Stimulated activated CD8-positive, alpha-beta memory T cell treated with anti-CD3 and anti-CD28 coated beads, Interleukin-15, amount 100 ng/mL, for 48 hours (primary cell): ENCODE measurements around the gene SHROOM2.

Experiments
- DNase-seq, 2 donors: peaks; one replicate each; pipeline ENCODE4 v3.0.0-alpha.2; 2020; ENCODE audit warnings: low read depth in 2 of 2

SHROOM2 gene

DNA sequence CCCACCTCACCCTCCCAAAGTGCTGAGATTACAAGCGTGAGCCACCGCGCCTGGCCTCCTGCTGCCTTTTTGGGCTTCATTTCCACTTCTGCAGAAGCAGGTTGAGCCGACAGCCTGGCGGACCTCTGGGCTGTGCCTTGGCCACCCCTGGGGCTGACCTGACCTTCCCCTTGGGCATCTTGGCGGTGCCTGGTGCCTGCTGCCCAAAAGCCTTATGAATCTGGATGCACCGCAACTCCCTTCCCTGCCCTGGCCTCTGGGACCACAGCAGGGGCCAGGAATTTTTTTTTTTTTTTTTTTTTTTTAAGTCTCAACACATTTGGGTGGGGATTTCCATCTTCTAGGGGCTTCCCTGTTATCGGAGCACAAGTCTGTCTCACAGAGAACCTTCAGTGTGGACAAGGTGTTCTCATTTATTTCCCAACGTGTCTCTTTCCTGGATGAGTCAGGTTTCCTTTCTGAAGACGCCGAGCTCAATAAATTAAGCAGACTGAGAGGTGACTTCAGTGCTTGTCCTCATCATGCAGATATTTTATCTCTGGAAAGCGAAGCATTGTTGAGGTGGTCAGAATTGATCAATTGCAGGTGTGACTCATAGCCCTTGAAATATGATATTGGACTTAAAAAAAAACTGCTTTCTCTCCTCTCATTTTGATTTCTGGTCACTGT is 79.7 kb downstream of the SHROOM2 start:
- DNase-seq: no peak

DNA sequence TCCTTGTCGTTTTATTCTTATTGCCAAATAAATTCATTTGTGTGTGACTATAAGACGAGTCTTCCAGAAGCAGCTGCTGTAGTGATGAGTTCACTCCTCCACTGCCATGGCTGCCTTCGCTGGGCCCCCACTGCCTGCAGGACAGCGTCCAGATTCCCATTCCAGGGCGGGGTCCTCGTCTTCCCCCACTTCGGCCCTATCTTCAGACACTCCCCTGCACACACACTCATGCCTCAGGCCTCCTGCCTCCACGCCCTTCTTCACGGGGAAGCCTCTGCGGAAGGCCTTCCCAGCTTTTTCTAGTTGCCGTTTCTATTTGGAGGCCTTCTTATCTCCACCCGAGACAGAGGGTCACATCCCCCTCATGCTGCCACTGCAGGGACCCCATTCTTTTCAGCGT is 80.4 kb downstream of the SHROOM2 start:
- DNase-seq: no peak

DNA sequence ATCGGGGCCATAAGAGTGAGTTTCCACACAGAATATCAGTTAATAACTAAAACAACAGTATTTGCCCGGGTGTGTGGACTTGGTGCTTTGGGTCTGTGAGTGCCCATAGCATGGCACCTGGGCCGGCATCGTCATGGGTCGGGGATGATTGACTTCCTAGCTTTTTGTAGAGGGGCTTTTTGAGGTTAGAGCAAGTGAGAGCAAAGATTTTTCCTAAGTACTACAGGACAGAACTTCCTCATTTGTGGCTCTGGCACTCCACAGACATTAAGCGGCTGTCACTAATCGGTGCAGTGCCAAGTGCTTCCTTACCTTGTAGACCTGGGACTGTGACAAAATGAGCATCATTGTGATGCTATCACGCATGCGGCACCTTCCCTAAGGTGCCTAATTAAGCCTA is 81.0 kb downstream of the SHROOM2 start:
- DNase-seq: no peak

DNA sequence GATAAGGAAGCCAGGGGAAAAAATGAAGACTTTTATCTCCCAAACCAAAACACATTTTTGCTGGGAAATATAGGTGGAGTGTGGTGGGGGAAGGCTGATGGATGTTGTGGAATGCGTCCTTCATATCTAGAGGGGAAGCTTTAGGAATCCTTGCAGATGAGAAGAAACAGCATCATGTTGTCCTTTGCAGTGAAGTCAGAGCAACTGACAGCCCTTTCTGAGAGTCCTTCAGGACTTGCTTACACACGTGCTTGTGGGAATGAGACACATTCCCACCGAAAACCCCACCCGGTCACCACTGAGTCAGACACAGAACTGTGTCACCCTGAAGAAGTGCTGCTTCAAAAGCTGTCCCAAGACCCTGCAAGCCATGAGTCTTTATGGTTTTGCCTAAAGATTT is 81.5 kb downstream of the SHROOM2 start:
- DNase-seq: no peak

DNA sequence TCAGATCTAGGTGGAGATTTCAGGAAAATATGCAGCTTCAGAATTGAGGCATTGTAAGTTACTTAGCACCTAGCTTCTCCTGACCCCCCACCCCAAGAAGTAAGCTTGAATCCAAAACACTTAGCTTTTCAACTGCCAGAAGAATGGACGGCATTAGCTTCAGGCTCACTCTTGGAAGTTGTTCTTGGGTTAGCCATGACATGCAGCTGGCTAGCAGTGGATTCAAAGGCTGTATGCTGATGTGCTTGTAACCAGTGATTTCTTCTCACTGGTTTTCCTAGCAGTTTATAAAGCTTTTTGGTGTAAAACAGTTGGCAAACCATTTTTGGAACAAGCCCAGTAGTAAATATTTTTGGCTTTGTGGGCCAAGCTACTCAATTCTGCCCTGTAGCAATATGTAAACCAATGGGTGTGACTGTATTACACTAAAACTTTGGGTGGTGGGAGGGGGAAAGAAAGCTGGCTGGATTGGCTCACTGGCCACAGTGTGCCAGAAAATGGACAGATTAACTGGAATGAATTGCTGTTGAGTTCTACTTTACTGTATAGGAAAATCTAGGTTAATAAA is 85.6 kb downstream of the SHROOM2 start:
- DNase-seq: no peak

DNA sequence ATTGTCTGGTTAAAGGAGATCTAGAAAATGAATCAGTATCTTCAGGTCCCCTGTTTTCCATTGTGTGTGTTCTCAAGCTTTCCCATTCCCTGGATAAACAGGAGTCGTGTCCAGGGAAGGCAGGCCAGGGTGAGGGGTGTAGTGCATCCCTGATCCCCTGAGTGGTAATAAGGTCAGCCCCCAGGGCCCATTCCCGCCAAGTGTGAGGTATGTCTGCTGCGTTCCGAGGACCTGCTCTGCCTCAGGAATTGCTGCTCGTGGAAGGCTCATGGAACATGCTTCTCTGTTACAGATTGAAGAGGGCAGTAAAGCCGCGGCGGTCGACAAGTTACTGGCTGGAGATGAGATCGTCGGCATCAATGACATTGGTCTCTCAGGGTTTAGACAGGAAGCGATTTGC is 87.1 kb downstream of the SHROOM2 start:
- DNase-seq: no peak

DNA sequence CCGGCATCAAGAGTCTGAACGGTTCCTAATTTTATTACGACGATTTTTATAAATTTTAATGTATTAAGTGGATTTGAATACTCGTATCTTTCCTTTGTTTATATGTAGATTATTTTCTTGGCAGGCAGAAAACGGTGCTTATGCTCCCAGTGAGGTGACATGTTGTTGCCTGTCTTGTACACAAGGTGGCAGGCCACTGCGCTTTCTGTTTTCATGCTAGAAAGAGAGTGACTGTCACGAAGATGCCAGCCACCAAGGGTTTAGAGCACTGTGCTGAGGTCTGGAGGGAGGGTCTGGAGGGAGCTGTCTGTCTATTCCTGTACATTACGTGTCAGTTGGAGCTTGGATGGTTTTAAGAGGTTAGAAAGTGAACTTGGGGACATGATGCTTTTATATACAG is 87.7 kb downstream of the SHROOM2 start:
- DNase-seq: peak in 1 of 2 donors; percentile 15

DNA sequence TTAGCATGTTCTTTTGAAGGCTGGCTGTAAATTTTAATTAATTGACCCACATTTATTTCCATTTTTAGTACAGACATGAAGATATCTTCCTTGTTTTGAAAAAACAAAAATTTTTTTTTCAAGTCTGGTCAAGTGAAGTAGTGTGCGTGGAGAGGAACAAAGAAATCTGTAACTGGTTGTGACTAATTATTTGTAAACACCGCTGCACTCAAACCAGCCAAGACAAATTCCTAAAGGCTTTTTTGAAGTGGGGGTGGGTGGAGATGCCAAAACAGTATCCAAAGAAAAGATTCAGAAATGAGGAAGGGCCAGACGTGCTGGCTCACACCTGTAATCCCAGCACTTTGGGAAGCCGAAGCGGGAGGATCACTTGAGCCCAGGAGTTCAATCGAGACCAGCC is 88.3 kb downstream of the SHROOM2 start:
- DNase-seq: no peak

DNA sequence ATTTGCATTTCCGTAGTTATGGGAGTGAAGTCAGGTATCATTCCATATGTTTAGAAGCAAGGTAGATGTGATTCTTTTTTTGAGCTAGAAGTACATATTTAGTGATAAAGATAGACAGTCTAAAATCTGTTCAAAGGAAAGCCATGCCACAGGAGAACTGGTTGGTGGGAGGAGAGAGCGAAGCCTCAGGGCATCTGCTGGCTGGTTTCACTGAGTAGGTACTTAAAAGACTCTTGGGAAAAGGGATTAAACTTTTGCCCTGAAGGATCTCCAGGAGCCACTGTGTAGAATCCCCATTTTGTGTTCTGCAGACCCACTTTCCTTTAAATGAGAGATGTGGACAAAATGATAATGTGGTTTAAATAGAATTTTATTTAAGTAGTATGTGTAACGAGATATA is 89.6 kb downstream of the SHROOM2 start:
- DNase-seq: no peak

DNA sequence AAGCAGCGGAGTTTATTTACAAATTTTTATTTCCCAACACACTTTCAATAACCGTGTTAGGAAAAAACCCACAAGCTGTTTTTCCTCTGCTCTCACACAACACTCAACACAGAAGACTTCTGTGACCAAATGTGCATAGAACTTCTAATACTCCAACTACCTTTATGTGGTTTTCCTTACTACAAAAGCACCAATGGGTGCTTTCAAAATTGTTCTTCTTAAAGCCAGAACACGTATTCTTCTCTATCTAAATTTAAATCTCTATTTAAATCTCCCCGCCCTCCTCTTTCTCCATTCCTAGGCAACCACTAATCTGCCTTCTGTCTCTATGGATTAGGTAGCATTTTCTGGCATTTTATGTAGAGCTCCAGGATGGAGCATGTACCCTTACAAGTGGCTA is 90.0 kb downstream of the SHROOM2 start:
- no peak for DNase-seq

DNA sequence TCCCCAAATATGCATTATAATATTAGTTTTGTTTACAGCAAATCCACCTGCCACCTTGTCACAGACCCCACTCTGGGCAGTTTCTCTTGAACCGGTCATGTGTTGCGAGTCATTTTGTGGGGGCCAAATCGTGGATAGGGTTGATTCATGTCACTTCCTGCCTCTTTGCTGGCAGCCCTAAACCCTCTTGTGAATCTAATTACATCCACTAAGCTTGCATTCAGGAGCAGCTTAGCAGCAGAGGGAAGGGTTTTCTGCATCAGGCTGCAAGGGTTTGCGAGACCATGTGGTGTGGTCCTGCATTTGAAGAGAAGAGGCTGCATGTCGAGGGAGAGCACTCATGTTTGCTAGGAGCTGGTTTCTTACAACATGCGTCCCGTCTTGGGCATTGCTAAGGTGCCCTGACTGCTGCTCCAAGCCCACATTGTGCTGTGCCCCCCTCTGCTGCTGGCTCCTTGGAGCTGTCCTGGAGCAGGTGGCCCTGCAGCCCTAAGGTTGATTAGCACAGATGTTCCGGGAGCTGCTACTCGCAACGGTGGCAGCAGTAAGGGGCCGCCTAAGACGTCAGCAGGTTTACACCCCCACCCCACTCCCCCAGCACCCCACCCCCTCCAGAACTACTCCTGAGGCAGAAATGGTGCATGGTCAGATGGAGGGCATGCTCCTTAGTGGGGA is 92.1 kb downstream of the SHROOM2 start:
- no peak for DNase-seq

DNA sequence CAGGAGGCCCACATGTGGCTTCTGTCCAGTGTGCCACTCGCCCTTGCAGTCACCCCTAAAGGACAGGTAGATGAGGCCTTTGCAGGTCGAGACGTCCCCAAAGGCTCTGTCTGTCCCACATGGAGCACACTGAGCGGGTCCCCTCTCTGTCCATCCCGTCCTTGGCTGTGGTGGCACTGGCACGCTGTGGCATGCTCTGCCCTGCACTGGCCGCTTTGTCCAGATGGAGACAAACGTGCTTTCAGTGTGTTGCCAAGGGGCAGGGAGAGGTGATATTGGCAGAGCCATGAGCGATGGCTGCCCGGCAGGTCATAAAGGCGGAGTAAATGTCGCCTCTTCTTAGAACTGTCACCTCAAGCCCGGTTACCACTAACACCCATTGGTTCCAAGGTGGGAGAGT is 94.0 kb downstream of the SHROOM2 start:
- DNase-seq: no peak

DNA sequence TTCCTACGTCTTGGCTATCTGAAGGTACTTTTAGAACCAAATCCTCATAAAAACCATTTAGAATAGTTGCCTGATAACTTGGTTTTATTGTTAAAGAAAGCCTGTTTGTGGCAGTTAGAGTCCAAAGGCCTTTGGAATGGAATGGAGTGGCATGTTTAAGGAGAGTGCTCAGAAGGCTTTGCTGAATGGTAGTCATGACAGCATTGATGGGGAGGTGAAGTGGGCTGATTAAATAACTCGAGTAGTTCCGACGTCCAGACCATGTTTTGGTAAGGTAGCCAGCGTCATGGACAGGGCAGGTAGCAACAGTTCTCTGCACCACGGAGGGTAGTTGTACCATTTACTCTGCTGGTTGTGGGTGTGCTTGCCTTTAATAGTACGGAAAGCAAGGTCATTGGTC is 94.6 kb downstream of the SHROOM2 start:
- DNase-seq: no peak

DNA sequence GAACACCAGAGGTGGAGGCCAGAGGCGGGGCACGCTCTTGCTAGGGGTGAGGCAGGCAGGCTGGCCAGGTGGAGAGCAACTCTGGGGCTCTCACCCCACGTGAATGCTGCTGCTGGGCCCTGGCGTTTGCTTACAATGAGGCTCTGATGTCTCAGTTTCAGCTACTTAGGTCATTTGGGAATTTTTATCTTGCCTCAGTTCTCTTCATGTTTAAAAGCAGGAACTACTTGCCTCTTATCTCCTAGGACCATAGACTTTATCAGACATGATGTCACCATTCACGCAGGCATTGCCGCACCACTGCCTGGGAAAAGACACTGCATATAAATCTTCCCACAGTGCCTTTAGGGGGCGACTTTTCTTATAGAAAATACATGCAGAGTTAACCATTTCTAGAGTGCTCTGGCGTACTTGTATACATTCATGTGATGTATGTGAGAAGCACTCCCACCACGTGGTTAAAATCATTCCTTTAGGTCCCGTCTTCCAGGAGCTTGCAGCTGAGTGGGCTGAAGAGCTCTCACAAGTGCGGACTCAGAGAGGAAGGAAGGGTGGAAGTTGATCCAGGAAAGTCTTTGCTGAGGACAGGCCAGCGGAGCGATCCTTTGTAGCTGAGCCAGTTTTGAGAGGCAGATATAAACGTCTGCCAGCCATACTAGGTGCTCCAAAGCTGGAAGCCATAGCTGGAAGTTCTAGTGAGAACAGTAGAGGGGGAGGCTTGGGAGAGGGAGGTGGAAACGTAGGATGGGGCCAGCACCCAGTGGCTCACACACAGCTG is 96.6 kb downstream of the SHROOM2 start:
- DNase-seq: no peak

DNA sequence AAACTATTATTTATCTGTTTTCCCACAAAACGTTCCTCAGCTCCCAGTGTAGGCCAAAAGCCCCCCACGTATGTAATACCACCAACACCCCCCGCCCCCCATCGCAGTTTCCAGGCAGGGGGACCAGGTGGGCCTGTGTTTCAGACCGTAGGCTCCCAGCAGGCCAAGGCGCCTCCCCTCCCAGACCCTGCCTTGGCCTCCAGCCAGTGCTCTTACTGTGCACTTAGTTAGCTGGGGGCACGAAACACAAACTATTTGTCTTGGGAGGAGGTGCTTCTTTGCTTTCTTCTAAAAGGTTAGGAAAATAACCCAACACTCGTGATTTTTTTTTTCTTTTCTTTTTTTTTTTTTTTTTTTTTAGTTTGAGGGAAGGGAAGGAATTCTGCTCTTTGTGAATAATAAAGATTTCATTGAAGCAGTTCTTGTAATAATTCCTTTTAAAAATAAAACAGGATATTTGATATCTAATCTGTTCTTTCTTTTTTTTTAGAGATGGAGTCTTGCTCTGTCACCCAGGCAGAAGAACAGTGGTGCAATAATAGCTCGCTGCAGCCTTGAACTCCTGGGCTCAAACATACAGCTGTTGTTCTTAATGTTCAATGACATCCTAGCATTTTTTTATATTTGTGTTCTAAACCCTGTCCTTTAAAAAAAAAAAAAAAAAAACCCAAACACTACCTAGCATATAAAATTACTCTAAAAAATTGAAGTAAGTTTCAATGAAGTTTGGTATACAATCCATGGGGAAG is 98.0 kb downstream of the SHROOM2 start:
- no peak for DNase-seq

DNA sequence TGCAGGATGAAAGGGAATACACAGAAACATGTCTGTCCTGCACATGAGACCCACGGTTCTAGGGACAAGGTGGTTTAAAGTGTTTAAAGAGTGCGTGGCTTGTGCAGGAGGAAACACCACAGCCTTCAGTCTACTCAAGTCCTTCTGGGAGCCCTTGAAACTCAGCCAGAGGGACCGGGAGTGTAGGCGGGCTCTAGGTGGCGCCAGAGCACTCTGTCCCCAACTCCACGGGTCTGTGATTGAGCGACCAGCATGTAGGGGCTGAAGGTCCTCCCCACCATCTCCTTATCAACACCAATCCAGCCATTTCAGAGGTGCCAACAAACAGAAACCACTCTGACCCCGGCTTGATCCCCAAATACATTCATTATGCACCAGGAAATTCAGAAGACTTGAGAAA is 98.9 kb downstream of the SHROOM2 start:
- peak; percentile 28 to 29 for DNase-seq

DNA sequence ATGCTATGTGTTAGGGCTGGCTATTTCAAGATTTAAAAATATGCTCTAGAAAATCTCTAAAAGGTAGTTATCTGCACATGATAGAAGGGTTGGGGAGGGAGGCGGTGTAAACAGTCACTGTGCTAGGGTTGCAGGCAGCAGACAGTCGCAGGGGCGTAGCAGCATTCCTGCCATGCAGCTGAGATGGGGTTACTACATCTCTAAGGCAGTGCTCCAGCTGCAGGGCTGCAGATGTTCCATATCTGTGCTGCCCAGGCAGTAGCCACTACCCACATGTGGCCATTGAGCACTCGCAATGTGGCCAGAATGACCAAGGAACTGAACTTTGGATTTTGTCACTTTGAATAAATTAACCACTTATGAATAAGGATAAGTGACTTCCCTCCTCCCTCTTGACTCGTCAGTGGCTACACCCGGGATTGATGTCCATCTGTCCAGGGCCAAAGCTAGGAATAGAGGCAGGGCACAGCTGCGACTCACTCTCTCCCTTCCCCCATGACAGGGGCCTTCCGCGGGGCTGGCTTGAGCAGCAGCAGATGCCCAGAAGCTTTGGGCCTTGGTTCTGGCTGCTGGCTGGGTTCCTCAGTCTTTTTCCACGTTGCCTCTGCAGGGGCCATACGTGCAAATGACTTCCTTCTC is 101.5 kb downstream of the SHROOM2 start:
- no peak for DNase-seq

DNA sequence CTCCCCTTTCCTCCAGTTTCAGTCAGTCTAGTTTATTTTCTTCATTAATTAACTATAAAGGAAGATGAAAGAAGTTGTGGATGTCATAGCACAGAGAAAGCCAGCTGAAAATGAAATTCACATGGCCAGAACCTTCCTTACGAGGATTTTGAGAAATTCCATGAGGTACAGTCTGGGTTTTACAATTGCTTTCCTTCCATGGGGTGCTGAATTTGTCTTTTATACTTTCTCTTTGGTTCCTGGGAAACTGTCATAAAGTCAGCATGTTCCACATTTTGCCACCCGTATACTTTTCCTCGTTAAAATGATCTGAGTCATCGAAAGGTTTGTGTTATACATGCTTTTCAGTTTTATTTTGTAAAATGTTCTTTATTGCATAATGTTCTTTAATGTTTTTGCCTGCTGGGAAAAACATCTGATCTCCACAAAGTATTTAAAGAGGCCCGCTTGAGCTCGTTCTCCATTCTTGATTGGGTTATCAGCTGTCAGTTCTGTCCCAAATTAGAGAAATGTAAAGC is 102.8 kb downstream of the SHROOM2 start:
- DNase-seq: no peak

DNA sequence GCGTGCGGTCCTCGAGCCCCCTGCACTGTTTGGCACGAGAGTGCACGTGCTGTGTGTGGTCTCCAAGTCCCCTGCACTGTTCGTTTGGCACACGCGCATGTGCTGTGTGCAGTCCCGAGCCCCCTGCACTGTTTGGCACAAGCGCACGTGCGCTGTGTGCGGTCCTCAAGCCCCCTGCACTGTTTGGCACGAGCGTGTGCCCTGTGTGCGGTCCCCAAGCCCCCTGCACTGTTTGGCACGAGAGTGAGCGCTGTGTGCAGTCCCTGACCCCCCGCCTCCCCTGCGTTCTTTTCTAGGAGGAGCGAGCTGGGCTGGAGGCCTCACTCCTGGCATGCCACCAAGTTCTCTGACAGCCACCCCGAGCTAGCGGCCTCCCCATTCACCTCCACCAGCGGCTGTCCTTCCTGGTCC is 104.5 kb downstream of the SHROOM2 start:
- no peak for DNase-seq

DNA sequence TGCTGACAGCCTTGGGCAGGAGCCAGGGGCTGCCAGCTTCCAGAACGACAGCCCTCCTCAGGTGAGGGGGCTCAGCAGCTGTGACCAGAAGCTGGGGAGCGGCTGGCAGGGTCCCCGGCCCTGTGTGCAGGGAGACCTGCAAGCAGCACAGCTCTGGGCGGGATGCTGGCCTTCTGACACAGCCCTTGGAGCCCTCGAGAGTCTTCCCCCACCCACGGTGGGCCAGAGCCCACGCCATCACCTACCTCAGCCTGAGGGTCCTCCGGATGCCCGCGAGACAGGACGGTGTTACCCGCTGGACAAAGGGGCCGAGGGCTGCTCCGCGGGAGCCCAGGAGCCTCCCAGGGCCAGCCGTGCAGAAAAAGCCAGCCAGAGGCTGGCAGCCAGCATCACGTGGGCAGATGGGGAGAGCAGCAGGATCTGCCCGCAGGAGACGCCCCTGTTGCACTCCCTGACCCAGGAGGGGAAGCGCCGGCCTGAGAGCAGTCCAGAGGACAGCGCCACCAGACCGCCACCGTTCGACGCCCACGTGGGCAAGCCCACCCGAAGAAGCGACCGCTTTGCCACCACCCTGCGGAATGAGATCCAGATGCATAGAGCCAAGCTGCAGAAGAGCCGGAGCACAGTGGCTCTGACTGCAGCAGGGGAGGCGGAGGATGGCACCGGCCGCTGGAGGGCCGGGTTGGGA is 109.1 kb downstream of the SHROOM2 start:
- no peak for DNase-seq

DNA sequence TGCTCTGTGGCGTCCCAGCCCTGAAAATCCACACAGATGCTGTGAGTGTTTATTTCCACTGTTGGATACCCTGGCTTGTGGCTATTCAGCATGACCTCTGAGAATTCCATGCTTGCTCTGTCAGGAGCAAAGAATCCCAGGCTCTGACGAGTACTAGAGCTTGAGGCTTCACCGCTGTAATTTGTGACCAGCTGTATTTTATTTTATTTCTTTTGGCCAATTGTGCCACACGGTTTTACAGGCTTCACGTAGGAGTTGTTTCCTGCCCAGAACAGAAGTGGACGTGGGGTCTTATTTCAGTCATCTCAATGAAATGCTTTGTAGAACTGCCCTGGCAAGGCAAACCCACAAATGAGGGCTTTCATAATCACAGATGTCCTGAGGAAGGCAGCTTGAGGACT is 111.5 kb downstream of the SHROOM2 start:
- DNase-seq: no peak
